C4-2B (cell line): ENCODE data around the gene RACK1.
A peak's percentile ranks its signal among the peaks of the same experiment; 100 is the strongest.

Experiments used
- H3K27ac ChIP-seq: fragments of 450-650 bp; 2 replicates; pipeline ENCODE4 v1.5.1; 2017
- ZFX ChIP-seq: fragments of 450-650 bp; IDR thresholded peaks from 2 replicates; pipeline ENCODE4 v1.6.1; 2017
- TF ChIP-seq, protein P1 (sequence below): fragments of 450-650 bp; conservative IDR thresholded peaks from 2 replicates; pipeline ENCODE4 v1.5.1; 2017; ENCODE audit warnings: mild to moderate bottlenecking

The RACK1 gene

DNA sequence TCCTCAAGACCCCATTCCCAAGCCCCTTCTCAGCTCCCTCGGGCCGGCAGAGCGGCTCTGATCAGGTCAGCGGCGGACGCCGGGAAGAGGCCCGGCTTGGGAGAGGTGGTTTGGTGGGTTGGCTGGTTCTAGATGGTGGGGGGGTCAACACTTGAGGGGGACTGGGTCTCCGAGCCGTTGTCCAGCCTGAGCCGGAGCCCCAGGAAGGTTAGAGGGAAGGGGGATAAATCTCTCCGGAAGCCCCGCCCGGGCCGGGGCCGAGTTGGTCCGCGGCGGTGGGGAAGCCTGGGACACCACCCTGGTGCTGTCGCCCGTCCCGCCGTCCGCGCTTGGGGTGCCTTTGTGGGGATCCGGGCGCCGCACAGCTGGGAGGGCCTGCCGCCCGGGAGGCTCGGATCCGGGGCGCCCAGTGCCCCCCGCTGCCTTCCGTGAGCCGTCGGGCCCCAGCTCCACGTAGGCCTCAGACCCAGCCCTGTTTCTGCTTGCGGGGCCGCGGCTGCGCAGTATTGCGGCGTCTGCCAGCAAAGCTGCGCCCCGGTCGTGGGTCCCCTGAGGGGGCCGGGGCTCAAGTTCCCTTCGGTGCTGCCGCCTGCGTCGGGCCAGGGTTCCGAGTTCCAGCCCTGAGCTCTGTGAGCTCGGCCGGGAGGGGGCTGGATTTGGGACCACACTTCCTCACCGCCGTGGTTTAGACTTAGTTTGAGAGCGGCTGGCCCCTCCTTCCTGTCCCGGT is 17.8 kb upstream of the RACK1 start:
- peak; percentile 100 for TF ChIP-seq ZFX
- TF ChIP-seq, protein P1, sequence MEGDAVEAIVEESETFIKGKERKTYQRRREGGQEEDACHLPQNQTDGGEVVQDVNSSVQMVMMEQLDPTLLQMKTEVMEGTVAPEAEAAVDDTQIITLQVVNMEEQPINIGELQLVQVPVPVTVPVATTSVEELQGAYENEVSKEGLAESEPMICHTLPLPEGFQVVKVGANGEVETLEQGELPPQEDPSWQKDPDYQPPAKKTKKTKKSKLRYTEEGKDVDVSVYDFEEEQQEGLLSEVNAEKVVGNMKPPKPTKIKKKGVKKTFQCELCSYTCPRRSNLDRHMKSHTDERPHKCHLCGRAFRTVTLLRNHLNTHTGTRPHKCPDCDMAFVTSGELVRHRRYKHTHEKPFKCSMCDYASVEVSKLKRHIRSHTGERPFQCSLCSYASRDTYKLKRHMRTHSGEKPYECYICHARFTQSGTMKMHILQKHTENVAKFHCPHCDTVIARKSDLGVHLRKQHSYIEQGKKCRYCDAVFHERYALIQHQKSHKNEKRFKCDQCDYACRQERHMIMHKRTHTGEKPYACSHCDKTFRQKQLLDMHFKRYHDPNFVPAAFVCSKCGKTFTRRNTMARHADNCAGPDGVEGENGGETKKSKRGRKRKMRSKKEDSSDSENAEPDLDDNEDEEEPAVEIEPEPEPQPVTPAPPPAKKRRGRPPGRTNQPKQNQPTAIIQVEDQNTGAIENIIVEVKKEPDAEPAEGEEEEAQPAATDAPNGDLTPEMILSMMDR, result no peak
- H3K27ac ChIP-seq, result peak overlapping the region; percentile 95

DNA sequence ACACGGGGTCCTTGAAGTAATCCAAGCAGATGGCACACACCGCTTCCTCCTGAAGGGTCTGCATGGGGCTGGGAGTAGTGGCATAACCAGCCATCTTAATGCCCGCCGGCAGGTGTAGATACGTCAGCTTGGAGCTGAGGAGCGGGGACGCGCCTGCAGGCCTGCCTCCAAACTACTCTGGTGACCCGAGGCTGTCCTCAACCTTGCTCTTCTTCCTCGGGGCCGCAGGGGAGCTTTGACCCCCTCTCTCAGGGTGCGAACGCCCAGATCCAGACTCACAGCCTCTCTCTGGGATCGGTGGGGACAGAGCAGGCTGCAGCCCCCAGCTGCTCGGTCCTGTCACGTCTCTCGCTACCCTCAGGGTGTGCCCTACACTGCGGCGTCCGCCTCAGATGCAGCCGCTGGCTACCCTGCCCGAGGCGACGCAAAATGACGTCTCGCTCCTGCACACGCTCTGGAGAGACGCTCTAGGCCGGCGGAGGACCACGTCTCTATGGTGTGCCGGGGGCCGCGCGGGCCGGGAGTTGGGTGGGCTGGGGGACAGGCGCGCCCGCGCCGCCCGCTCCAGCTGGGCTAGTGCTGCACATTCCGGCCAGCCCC is 17.1 kb upstream of the RACK1 start, which contains the start of gene TRIM52:
TSS of gene TRIM52 (minus strand) at position 424 of the 600 bp plus-strand sequence. CDS start at position 94, 330 bp downstream.
- no peak for TF ChIP-seq ZFX
- TF ChIP-seq, protein P1, result no peak
- peak within 1 kb of the TSS; percentile 95 for H3K27ac ChIP-seq

DNA sequence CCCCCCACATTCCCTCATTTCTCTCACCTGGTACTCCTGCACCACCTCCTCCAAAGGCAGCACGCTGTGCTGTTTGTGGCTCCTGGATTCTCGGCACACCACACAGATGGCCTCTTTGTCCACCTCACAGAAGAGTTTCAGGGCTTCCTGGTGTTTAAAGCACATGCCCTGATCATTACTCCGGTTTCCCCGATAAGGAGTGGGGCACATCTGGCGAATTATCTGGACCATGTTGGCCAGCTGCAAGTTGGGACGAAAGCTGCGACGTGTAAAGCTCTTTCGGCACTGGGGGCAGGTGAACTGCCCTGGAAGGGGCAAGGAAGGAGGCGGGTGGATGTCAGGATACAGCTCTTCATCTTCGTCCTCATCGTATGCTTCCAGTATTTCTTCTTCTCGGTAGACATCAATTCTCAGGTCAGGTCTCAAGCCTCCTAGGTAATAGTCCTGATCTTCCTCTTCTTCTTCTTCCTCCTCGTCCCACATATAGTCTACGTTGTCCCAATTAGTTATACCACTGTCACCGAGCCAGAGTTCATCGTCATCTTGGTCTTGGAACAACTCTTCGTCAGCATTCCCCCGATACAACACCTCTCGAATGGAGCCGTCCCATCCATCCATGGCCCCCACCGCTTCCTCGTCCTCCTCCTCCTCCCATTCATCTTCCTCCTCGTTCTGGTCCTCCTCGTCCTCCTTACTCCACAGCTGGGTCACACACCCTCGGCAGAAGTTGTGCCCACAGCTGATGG is 16.4 kb upstream of the RACK1 start:
- TF ChIP-seq, protein P1, result no peak
- TF ChIP-seq ZFX, result no peak
- H3K27ac ChIP-seq, result peak overlapping the region; percentile 95

DNA sequence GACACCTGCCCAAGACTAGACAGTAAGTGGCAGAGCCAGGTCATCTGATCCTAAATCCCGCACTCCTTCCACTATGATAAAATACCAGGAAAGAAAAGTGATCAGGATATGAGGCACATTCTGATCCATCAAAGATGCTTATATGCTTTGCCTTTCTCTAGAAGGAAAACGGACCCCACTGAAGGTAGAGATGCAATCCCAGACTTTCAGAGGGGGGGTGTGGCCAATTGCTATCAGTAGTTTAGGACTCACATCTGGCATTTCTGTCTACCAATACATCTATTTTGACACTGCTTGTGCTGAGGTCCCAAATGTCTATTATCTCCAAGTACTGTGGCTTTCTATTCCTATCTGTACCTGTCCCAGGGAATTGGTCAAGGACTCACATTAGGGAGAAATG is 15.6 kb upstream of the RACK1 start:
- TF ChIP-seq ZFX, result no peak
- TF ChIP-seq, protein P1, result no peak
- H3K27ac ChIP-seq, result no peak overlapping the region; the same call in 1 of the 2 replicates

DNA sequence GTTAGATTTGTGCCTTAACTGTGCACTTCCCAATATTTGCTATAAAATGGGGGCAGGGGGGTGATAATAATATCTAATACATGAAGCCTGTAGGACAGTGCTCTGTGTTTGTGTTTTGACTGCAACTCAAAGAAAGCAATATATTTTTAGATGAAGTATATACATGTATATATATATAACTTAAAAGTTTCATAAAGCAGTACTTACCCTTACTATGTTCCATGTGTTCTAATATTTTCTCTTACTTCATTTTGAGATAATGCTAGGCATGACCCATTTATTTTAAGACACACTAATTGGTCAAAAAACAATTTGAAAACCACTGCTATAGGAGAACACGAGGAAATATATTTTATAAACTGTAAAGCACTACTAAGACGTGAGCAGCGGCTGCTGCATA is 14.9 kb upstream of the RACK1 start:
- no peak overlapping the region for H3K27ac ChIP-seq
- TF ChIP-seq, protein P1, result no peak
- TF ChIP-seq ZFX, result no peak

DNA sequence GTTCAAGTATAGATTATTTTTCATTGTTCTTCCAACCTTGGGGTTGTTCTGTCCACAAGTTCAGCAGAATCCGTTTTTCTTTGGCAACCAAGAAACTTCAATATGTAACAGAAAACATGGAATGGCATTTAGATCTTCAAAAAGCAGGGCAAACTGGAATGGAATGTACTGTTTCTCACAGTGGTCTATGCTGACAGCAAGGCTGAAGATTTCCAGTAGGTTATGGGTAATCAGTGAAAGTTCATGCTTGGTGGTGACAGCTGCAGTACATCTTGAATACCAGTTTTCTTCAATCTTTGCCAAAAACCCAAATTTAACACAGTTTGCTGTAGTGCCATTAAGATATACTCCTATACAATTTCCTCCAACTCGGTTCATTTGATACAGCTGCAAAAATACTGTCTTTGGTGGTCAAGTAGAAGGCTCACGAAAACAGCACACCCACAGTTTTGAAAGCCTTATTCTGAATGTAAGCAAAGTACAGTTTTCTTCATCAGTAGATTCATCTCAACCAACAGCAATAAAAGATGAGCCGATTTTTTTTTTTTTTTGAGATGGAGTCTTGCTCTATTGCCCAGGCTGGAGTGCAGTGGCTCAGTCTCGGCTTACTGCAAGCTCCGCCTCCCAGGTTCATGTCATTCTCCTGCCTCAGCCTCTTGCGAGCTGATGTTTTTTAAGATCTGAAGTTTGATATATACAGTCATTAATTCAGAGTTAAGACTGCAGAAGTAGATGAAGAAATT is 12.3 kb upstream of the RACK1 start:
- no peak overlapping the region for H3K27ac ChIP-seq
- TF ChIP-seq, protein P1, result no peak
- TF ChIP-seq ZFX, result no peak
